Activated CD4-positive, alpha-beta T cell treated with anti-CD3 and anti-CD28 coated beads for 4 hours (primary cell): ENCODE data around the gene DENND6A.
A peak's percentile ranks its signal among the peaks of the same experiment; 100 is the strongest.
"Not testable (repeated sequence)": the region's sequence is repeated elsewhere in the genome, so short reads cannot be mapped to it uniquely, and the experiment has no call there.

Experiments
- DNase-seq, 2 donors: peaks; one replicate each; pipeline ENCODE4 v3.0.0-alpha.2; 2020

The DENND6A gene, protein sequence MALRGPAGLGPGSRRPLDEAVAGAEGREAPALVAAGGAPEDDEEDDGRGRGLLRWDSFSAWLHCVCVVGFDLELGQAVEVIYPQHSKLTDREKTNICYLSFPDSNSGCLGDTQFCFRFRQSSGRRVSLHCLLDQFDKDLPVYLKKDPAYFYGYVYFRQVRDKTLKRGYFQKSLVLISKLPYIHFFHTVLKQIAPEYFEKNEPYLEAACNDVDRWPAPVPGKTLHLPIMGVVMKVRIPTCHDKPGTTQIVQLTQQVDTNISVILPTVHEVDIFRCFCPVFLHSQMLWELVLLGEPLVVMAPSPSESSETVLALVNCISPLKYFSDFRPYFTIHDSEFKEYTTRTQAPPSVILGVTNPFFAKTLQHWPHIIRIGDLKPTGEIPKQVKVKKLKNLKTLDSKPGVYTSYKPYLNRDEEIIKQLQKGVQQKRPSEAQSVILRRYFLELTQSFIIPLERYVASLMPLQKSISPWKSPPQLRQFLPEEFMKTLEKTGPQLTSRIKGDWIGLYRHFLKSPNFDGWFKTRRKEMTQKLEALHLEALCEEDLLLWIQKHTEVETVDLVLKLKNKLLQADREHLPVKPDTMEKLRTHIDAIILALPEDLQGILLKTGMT

DNA sequence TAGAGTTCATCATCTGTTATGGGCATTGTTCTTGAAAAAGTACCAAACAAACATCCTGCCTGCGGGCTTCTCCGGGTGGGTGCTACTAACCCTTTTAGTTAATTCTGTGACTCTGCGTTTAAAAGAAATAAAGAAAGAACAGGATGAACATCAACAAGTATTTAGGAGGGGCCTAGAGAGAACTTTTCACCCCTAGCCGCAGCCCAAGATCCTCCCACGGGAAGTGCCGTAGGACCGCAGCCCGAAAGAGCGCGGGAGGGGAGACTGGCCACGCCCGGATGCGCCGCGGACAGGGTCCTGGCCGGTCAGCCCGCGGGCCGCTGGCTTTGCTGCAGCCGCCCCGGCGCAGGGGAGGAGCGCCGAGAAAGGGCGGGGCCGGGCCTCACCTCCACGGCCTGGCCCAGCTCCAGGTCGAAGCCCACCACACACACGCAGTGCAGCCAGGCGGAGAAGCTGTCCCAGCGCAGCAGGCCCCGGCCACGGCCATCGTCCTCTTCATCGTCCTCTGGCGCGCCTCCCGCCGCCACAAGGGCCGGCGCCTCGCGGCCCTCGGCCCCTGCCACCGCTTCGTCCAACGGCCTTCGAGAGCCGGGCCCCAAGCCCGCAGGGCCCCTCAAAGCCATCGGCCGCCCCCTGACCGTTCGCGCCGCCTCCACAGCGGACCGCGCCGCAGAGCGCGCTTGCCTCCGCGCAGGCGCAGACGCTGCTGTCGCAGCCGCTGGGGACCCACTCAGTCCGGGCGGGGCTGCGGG lies at the start of gene DENND6A:
DENND6A (minus strand) TSS at position 682 of the 752 bp plus-strand sequence; CDS start at position 623, 59 bp downstream.
- DNase-seq = peak; percentile 94 to 95

DNA sequence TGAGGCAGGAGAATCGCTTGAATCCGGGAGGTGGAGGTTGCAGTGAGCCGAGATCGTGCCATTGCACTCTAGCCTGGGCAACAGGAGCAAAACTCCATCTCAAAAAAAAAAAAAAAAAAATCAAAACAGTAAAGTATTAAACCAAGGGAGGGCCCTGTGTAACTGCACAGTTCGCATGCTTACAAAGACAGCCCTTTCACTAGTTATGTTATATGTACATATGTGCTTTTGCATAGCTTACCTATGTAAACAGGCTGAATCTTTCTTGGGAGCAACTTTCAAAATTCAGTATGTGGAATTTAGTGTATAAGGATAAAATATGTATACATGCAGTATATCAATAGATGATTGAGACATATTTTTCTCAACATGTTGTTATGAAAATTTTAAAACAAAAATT lies 47.1 kb upstream of the DENND6A start:
- no peak for DNase-seq

DNA sequence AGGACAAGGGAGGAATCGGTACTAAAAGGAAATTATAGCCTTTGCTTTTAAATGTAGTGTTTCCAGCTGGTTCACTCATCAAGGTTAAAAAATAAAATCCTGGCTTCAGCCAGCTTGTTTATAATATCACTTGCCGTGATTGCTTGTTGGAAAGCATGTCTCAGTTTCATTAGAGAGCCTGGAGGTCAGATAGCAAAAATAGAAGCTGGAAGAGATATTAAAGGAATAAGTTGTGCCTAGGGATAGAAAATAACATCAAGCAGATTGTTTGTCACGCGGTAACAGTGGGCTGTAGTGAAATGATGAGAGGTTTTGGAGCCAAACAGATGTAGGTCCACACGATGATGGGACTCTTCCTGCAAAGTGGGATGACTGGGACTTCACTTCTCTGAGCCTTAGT lies 45.5 kb upstream of the DENND6A start:
- no peak for DNase-seq

DNA sequence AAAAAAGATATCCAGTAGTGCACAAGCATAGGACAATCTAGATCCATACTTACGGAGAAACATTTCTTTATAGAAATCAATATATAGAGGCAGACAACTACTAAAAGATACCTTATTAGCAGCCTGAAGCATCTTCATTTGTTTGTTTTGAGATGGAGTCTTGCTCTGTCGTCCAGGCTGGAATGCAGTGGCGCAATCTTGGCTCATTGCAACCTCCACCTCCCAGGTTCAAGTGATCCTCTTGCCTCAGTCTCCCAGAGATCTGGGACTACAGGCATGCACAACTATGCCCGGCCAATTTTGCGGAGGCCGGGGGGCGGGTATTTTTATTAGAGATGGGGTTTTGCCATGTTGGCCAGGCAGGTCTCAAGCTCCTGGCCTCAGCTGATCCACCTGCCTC lies 45.0 kb upstream of the DENND6A start:
- no peak for DNase-seq

DNA sequence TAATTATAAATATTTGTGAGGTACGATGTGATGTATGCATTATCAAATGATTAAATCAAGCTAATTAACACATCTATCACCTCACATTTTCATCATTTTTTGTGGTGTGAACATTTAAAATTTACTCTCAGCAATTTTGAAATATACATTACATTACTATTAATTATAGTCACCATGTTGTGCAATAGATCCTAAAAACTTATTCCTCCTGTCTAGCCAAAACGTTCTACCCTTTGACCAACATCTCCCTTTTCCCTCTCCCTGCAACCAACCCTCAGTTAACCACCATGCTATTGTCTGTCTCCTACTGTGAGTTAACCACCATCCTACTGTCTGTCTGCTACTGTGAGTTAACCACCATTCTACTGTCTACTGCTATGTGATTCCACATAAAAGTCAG lies 42.5 kb upstream of the DENND6A start:
- DNase-seq = no peak

DNA sequence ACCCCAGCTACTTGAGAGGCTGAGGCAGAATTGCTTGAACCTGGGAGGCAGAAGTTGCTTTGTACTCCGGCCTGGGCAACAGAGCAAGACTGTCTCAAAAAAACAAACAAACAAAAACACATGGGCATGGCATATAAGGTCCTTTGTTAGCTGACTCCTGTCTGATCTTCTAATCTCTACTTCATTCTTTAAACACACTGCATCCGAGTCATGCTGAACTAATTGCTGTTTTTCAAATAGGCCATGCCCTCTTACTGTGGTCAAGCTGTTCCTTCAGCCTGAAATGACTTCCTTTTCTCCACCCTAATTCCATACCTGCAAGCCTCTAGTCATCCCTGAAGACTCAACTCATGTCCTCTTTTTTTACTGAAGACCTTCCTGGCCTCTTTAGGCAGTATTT lies 40.9 kb upstream of the DENND6A start:
- no peak for DNase-seq

DNA sequence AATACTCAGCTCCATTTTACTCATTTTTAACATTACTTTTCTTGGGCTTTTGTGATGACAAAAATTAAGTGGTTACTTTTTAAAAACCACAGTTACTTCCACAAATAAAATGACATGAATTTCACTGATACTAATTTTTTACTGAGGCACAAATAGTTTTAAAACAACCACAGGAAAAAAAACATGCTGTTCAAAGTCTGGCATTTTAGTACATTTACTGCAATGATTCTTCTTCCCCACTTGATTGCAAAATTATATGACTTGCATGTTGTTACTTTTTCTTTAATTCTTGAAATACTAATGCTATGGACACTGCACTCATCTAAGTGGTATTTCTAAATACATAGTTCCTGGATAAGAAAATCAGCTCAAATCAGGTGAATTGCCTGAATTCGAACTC lies 38.4 kb upstream of the DENND6A start:
- DNase-seq = no peak

DNA sequence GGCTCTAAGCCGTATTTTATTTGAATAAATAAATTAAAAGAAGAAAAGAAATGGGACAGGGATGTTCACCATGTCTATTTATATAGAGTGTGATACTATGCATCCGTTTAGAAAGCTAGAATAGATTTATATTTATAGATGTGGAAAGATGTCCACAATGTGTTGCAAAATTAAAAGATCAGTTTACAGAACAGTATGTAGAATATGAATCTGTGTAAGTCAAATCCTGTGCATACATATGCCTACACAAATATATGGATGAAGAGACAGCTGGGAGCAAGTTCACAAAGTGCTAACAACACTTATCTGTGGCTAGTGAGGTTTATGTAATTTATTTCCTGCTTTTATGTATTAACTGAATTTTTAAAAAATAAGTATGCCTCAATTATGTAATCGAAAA lies 37.8 kb upstream of the DENND6A start:
- no peak for DNase-seq

DNA sequence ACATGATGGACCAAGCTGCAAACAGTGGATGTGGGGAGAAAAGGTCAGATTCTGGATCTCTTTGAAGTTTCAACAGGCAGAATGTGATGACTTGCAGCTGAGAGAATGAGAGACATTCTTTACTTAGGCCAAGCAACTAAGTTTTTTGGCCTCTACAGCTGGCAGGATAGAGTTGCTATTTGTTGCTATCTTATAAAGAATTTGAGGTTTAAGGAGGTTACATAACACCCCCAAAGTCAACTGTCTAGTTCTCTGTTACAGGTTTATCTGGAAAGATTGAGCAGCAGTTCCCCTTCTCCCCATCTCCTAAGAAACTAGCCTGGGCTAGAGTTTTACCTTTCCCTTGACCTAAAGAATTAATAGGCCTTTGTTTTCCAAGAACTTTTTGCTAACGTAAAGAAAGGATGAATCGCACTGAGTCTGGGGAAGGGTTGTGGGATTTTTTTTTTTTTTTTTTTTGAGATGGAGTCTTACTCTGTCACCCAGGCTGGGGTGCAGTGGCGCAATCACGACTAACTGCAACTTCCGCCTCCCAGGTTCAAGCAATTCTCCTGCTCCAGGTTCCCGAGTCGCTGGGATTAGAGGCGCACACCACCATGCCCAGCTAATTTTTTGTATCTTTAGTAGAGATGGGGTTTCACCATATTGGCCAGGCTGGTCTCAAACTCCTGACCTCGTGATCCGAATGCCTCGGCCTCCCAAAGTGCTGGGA lies 36.6 kb upstream of the DENND6A start:
- no peak for DNase-seq

DNA sequence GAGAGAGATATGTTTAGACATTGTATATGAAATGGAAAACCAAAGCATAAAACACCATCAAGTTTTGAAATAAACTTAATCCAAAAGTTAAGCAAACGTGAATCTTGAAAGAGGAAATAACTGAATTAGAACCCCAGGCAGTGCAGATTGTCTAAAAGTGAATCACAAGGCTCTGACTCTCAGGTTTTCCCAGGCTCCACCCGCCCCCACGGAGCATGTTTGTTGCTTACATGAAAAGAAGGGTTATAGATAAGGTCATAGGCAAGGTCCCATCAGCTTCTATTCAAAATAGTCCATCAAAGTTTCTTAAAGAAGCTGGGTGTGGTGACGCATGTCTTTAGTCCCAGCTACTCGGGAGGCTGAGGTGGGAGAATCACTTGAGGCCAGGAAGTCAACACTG lies 34.2 kb upstream of the DENND6A start:
- no peak for DNase-seq

DNA sequence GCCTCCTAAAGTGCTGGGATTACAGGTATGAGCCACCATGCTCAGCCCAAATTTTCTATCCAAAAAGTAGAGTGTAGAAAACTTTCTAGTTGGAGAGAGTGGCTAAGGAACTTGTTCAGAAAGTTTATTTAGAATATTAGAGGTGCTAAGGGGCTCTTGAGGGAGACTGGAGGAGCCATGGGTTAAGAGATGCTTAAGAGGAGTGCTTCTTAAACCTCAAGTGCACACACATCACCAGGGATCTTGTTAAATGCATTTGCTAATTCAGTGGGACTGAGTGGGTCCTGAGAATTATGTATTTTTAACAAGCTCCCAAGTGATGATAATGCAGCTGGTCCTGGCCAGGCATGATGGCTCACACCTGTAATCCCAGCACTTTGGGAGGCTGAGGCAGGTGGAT lies 33.5 kb upstream of the DENND6A start:
- no peak for DNase-seq

DNA sequence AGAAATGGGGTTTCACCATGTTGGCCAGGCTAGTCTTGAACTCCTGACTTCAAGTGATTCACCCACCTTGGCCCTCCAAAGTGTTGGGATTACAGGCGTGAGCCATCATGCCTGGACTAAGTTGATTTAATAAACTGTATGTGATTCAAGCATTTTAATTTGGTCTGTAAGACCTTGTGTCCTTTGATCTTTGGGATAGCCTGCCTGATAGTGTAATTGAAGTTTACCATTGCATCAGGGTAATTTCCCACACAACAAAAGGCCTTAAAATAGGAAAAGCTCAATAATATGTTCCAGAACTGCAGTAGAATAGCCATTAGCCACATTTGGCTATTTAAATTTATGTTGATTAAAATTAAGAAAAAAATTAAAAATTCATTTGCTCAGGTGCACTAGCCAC lies 25.2 kb upstream of the DENND6A start:
- DNase-seq = no peak

DNA sequence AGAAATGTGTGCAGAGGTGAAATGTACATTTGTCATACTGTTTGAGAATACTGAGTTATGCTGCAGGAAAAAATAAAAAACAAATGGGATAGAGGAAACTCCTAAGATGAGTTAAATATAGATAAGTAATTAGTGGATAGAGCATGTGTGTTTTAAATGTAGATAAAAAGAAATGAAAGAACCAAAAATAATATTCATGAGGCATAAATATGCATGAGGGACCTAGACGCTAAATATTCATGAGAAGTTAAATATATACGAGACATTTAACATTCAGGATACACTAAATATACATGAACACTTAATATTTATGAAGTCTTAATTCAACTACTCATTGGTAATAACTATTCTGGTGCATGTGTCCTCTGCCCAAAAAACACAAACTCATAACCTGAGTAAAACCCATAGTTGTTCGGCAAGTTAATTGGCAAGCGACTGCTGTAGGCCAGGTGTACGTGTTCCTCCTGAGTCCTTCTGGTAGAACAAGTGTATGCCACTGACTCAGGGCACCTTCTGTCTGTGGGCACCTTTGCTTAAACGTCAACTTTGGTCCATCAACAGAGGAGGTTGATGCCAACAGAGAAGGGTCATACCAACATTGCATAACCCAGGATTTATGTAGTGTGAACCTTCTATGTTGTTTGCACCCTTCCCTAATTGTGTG lies 24.5 kb upstream of the DENND6A start:
- DNase-seq = no peak

DNA sequence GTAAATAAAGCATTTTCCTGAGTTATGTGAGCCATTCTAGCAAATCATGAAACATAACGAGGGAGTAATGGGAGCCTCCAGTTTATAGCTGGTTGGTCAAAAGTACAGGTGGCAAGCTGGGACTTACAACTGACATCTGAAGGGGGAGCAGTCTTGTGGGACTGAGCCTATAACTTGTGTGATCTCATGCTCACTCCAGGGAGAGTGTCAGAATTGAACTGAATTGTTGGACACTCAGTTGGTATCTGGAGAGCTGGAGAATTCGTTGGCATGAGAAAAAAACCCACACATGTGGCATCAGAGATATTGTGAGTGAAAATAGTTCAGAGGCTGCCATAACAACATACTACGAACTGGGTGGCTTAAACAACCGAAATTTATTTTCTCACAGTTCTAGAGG lies 22.8 kb upstream of the DENND6A start:
- no peak for DNase-seq

DNA sequence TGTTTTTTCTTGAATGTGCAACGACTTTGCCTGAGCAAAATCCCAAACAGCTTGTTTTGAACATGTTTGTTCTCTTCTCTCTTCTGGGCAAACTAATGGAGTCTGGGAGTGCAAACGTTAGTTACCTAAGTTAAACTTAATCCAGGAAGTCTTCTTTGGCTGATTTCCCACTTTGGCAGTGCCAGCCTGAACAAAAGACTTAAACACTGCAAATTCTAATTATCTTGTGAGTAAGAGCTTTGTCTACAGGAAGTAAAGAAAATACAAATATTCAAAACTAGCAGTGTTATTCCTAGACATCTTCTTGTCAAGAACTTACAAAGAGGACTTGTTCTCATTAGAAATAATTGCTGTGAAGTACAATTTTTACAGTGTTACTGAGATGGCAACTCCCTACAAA lies 16.7 kb upstream of the DENND6A start:
- no peak for DNase-seq

DNA sequence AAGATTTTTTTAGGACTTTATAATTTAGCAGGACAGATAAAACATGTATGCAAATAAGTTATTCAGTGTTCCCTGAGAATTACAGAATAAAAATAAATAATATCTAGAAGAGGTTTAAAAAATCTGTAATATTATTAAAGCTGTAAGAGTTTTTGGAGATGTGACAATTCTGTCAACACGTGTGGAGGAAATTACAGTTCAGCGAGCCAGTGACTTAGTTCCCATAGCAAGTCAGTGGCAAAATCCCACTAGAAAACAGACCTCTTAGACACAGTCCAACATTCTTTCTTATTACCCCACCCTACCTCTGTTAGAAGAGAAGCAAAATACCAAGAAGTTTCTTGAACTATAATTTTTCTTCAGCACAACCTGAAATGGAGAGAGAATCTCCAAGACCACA lies 16.2 kb upstream of the DENND6A start:
- DNase-seq = no peak

DNA sequence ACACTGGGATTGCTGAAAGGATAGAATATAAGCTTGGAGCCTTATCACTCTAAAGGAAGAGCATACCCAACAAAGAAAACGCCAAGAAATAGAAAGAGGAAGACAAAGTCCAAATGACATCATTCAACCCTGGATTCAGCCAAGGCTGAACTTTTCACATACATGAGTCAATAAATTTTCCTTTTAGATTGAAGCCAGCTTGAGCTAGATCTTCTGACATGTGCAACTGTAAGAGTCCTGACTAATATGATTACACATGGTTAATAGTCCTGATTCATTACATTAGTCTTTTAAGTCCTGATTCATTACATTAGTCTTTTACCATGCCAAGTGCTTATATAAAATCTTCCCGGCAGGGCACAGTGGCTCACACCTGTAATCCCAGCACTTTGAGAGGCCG lies 13.6 kb upstream of the DENND6A start:
- no peak for DNase-seq

DNA sequence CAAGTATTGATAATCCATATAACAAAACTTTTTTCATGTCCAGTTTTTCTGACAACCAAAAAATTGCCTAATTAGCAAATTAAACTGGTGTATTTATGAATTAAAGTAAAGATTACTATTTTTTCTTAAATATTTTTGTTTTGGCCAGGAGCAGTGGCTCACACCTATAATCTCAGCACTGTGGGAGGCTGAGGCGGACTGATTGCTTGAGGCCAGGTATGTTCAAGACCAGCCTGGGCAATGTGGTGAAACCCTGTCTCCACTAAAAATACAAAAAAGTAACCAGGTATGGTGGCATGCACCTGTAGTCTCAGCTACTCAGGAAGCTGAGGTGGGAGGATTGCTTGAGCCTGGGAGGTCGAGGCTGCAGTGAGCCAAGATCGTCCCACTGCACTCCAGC lies 12.5 kb upstream of the DENND6A start:
- DNase-seq = not testable (repeated sequence)

DNA sequence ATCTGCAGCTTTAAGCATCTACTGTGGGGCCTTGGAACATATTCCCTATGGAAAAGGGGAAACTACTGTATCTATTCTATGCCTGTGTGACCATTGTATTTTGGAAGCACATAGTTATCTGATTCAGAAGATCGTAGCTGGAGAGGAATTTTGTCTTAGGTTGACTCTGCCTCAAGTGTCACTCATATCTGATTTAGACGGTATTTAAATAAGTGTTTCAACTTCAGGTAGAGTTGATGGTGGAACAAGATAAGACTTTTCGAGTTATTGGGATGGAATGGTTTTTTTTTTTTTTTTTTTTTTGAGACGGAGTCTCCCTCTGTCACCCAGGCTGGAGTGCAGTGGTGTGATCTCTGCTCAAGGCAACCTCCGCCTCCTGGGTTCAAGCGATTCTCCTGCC lies 8.9 kb upstream of the DENND6A start:
- DNase-seq = no peak

DNA sequence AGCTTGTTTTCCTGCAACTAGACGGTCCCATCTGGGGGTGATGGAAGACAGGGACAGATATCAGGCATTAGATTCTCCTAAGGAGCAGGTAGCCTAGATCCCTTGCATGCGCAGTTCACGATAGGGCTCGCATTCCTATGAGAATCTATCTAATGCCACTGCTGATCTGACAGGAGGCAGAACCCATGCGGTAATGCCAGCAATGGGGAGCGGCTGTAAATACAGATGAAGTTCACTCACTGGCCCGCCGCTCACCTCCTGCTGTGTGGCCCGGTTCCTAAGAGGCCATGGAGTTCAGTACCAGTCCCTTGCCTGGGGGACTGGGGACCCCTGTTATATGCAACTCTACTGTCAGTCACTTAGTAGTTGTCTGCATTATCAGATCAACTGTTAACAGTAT lies 7.9 kb upstream of the DENND6A start:
- no peak for DNase-seq

DNA sequence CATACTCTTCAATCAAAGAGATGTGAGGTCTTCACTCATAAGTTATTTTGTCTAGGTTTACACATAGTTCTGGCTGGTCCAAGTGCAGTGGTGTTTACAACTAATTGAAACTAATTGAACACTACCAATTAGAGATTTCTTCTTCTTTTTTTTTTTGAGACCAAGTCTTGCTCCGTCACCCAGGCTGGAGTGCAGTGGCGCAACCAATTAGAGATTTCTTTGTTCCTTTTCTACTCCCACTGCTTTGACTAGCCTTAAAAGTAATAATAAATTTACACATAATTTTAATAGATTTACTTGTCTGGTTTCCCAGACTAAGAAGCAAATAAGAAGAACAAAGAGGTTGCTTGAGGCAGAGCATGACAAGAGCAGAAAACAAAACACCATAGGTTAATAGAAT lies 6.7 kb upstream of the DENND6A start:
- no peak for DNase-seq

DNA sequence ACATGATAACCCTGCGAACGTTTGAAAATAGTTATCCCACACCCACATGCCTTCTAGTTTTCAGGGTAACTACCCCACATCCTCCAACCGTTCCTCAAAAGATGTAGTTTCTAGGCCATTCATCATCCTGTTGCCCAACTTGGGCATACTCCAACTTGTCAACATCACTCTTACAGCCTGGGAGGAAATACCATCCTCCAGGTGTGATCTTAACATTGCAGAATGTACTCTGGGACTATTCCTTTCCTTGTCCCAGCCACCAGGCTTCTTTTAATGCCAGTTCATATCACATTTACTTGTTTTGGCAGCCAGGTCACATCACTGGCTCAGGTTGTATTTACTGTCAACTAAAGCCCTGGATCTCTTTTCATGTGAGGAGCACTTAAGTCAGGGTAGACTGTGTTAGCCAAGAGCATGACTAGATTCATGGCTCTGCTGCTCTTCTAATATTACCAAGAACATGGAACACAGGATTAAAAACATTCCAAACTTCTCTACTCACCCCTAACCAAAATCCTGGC lies 4.0 kb upstream of the DENND6A start:
- no peak for DNase-seq

DNA sequence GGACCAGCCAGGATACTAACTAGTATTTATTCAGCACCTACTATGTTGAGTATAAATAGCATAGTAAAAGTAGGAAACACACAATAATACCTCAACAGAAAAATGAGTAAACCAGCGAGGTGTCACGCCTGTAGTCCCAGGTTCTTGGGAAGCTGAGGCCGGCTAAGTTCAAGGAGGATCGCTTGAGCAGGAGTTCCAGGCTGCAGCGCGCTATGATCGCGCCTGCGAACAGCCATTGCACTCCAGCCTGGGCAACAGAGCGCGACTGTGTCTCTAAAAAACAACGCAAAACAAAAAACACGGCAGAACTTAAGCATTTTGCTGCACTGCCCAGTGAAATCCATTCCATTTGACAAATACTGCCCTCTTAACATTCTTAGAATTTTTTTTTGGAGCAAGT lies 1.3 kb upstream of the DENND6A start:
- DNase-seq = no peak
